Measurements from ENCODE around the gene FNDC5.

The FNDC5 gene

GRCh38 chr1:32863218-32863880, 7.4 kb downstream of the FNDC5 start:
- Histone ChIP-seq H3K27ac (ENCODE audit: low read depth, low read length, severe bottlenecking) (no peak overlapping the region), H3K4me1 (ENCODE audit: control insufficient read depth, insufficient read depth, low read length, poor library complexity, severe bottlenecking) (peaks cover 5% of the 10 kb centered on the region), H3K4me3 (ENCODE audit: extremely low read depth, insufficient read depth, low read length, poor library complexity, severe bottlenecking) (no peak overlapping the region), H3K36me3 (ENCODE audit: control insufficient read depth, insufficient read depth, low read length) (peaks cover 27% of the 10 kb centered on the region), H3K9me3 (ENCODE audit: control insufficient read depth, low read length) (no peaks in the 10 kb centered on the region)
- 88 to 98% methylated on average over 3 of the region's 4 CpGs for WGBS, 2 experiments (ENCODE audit: insufficient coverage in 2 of 2)

DNA sequence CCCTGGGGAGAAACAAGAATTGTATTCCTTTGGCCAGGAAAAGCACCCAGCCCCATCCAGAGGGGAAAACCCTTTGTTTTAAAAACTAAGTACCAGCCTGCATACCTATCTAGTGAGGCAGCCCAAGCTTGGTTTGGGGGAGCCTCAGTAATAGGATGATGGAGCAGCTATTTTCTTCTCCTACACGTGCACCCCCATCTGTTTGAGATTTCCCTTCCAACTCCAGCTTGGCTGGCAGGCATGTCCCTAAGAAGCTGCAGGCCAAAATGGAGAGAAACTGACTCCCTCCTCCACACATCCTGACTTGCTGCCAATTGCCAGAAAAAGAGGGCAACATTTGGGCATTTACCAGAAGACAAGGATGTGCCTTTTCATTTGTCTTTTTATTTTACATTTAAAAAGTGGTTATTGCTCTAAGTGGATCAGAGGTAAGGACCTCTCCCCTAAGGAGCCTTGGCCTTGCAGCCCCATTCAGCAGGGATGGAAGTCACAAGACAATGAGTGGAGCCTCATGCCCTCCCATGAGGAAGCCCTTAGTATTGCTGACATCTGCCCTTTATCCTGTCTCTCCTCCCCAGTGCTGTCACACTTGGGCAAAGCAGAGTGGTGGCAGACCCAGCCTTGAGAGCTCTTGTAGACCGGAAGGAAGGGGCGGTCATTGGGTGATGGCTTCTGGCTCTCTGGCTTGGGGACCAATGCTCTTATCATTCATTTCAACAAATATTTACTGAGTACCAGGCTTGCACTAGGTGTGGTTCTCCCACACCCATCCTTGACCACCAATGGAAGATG, 8.6 kb downstream of the FNDC5 start:
- WGBS, 2 experiments (ENCODE audit: insufficient coverage in 2 of 2), result 70 to 90% methylated on average over 2 to 3 of the region's 3 CpGs
- H3K27ac ChIP-seq (ENCODE audit: low read depth, low read length, severe bottlenecking), result no peak overlapping the region
- H3K4me1 ChIP-seq (ENCODE audit: control insufficient read depth, insufficient read depth, low read length, poor library complexity, severe bottlenecking), result peaks cover 5% of the 10 kb centered on the region
- H3K9me3 ChIP-seq (ENCODE audit: control insufficient read depth, low read length), result no peaks in the 10 kb centered on the region
- H3K4me3 ChIP-seq (ENCODE audit: extremely low read depth, insufficient read depth, low read length, poor library complexity, severe bottlenecking), result no peak overlapping the region
- peaks cover 36% of the 10 kb centered on the region for H3K36me3 ChIP-seq (ENCODE audit: control insufficient read depth, insufficient read depth, low read length)

DNA sequence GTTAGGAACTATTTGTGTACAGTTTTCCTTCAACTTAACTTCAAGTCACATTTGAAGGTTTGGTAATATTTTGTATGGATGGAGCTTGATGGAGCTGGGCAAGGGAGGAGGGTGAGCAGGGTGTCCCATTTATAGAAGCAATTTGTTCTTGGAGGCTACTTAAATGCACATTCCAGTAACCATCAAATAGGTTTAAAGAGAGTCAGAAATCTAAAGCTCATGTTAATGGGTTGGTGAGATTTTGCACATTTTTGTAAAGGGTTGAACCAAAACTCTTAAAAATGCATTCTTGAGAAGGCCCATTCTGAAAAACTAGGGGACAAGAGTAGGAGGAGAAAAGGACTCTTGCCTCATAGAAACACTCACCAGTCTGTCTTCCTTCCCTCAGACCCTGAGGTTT, 10.1 kb downstream of the FNDC5 start:
- peaks cover 5% of the 10 kb centered on the region for H3K4me1 ChIP-seq (ENCODE audit: control insufficient read depth, insufficient read depth, low read length, poor library complexity, severe bottlenecking)
- H3K27ac ChIP-seq (ENCODE audit: low read depth, low read length, severe bottlenecking), result no peak overlapping the region
- H3K36me3 ChIP-seq (ENCODE audit: control insufficient read depth, insufficient read depth, low read length), result peaks cover 49% of the 10 kb centered on the region
- no peaks in the 10 kb centered on the region for H3K9me3 ChIP-seq (ENCODE audit: control insufficient read depth, low read length)
- H3K4me3 ChIP-seq (ENCODE audit: extremely low read depth, insufficient read depth, low read length, poor library complexity, severe bottlenecking), result no peak overlapping the region

GRCh38 chr1:32859915-32860314, 10.8 kb downstream of the FNDC5 start:
- no peak overlapping the region for H3K4me3 ChIP-seq (ENCODE audit: extremely low read depth, insufficient read depth, low read length, poor library complexity, severe bottlenecking)
- H3K27ac ChIP-seq (ENCODE audit: low read depth, low read length, severe bottlenecking), result no peak overlapping the region
- no peaks in the 10 kb centered on the region for H3K9me3 ChIP-seq (ENCODE audit: control insufficient read depth, low read length)
- H3K4me1 ChIP-seq (ENCODE audit: control insufficient read depth, insufficient read depth, low read length, poor library complexity, severe bottlenecking), result peaks cover 5% of the 10 kb centered on the region
- WGBS, 2 experiments (ENCODE audit: insufficient coverage in 2 of 2), result 100% methylated on average over 1 of the region's 2 CpGs; no CpG with 5 or more reads in 1 of the 2 experiments
- peaks cover 56% of the 10 kb centered on the region for H3K36me3 ChIP-seq (ENCODE audit: control insufficient read depth, insufficient read depth, low read length)

DNA sequence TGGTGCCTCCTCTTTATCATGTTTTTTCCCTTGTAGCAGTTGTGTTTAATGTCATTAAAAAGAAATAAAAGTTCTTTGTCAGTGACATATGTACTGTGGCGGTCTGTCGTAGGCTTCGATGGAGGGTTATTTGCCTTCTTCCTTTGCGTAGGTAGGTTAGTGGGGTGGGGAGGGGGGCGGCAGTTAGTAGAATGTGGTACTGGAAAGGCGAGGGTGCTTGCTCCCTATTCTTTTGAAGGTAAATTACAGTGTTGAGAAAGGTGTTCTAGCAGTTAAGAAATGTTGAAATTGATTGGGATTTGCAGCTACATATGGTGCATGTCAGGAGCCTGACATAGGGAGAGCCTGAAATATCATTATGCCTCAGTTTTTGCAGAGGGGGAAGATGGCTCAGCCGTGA, 11.9 kb downstream of the FNDC5 start:
- 93 to 98% methylated on average over 5 of the region's 7 CpGs for WGBS, 2 experiments (ENCODE audit: insufficient coverage in 2 of 2)
- peaks cover 56% of the 10 kb centered on the region for H3K36me3 ChIP-seq (ENCODE audit: control insufficient read depth, insufficient read depth, low read length)

DNA sequence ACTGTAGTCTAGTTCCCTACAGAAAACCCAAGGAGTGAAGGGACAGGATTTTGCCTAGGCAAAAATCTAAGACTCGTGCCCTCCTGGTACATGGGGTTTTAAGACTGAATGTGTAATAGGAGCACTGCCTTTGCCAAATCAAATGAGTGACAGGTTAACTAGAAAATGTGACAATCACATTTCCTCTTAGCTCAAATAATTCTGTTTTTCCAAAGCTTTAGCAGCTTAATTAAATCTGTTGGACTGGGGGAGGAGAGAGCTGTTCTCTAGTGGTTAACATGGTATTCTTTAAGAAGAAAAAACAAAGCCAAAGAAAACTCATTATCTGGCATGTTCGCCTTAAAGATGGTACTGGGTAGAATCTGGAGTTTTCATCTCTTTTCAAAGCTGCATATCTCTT, 12.6 kb downstream of the FNDC5 start:
- 80% methylated on average over 1 of the region's 2 CpGs; no CpG with 5 or more reads in 1 of the 2 experiments for WGBS, 2 experiments (ENCODE audit: insufficient coverage in 2 of 2)
- no peaks in the 10 kb centered on the region for H3K9me3 ChIP-seq (ENCODE audit: control insufficient read depth, low read length)
- peaks cover 53% of the 10 kb centered on the region for H3K36me3 ChIP-seq (ENCODE audit: control insufficient read depth, insufficient read depth, low read length)
- H3K4me1 ChIP-seq (ENCODE audit: control insufficient read depth, insufficient read depth, low read length, poor library complexity, severe bottlenecking), result peaks cover 5% of the 10 kb centered on the region
- no peak overlapping the region for H3K4me3 ChIP-seq (ENCODE audit: extremely low read depth, insufficient read depth, low read length, poor library complexity, severe bottlenecking)
- H3K27ac ChIP-seq (ENCODE audit: low read depth, low read length, severe bottlenecking), result no peak overlapping the region

More for the DNA sequence above, 11.9 kb downstream of the FNDC5 start:
- no peak overlapping the region for H3K27ac ChIP-seq (ENCODE audit: low read depth, low read length, severe bottlenecking)
- H3K4me3 ChIP-seq (ENCODE audit: extremely low read depth, insufficient read depth, low read length, poor library complexity, severe bottlenecking), result no peak overlapping the region
- peaks cover 5% of the 10 kb centered on the region for H3K4me1 ChIP-seq (ENCODE audit: control insufficient read depth, insufficient read depth, low read length, poor library complexity, severe bottlenecking)
- H3K9me3 ChIP-seq (ENCODE audit: control insufficient read depth, low read length), result no peaks in the 10 kb centered on the region

DNA sequence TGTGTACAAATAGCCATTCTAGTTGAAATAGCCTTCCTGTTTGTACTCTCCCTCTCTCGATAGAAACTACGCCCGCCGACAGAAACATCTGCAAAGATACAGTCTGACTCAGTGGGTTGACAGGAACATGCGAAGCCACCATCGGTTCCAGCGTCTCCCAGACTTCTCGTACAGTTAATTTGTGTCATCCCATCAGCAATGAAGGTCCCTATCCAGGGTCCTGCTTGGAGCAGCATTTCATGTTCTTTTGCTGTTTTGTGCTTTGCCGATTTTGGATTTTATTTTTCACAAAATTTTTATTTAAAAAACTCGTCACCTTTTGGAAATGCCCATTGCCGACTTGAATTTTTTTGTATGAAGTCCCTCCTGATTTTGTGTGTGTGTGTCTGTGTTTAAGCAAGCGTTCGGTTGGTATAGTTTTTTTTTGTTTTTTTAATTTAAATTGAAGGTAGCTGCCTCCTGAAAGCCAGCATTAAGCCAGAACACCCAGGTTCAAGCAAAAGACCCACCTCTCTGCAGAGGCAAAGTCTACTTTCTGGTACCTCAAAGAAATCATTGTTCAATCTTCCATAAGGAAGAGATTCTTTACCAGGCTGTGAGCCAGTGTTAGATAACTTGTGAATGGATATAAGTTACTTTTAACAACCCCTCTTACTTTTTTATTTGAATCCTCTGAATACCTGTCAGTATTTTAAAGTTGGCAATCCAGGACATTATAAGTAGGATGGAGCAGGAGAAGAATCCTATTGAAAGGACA, 14.7 kb downstream of the FNDC5 start:
- 96 to 98% methylated on average over 10 to 11 of the region's 13 CpGs for WGBS, 2 experiments (ENCODE audit: insufficient coverage in 2 of 2)
- H3K9me3 ChIP-seq (ENCODE audit: control insufficient read depth, low read length), result no peaks in the 10 kb centered on the region
- no peak overlapping the region for H3K27ac ChIP-seq (ENCODE audit: low read depth, low read length, severe bottlenecking)
- no peaks in the 10 kb centered on the region for H3K4me1 ChIP-seq (ENCODE audit: control insufficient read depth, insufficient read depth, low read length, poor library complexity, severe bottlenecking)
- peaks cover 51% of the 10 kb centered on the region for H3K36me3 ChIP-seq (ENCODE audit: control insufficient read depth, insufficient read depth, low read length)
- H3K4me3 ChIP-seq (ENCODE audit: extremely low read depth, insufficient read depth, low read length, poor library complexity, severe bottlenecking), result no peak overlapping the region

- H3K27ac ChIP-seq (ENCODE audit: low read depth, low read length, severe bottlenecking), result no peak overlapping the region
- no peak overlapping the region for H3K4me3 ChIP-seq (ENCODE audit: extremely low read depth, insufficient read depth, low read length, poor library complexity, severe bottlenecking)
- no peaks in the 10 kb centered on the region for H3K9me3 ChIP-seq (ENCODE audit: control insufficient read depth, low read length)
- peaks cover 34% of the 10 kb centered on the region for H3K36me3 ChIP-seq (ENCODE audit: control insufficient read depth, insufficient read depth, low read length)
- H3K4me1 ChIP-seq (ENCODE audit: control insufficient read depth, insufficient read depth, low read length, poor library complexity, severe bottlenecking), result no peaks in the 10 kb centered on the region
- no CpG with 5 or more reads among the region's 2 CpGs for WGBS, 2 experiments (ENCODE audit: insufficient coverage in 2 of 2)
Measured at GRCh38 chr1:32848354-32849063, 22.2 kb downstream of the FNDC5 start.

- Histone ChIP-seq H3K9me3 (ENCODE audit: control insufficient read depth, low read length) (no peaks in the 10 kb centered on the region), H3K27ac (ENCODE audit: low read depth, low read length, severe bottlenecking) (no peak overlapping the region), H3K36me3 (ENCODE audit: control insufficient read depth, insufficient read depth, low read length) (peaks cover 75% of the 10 kb centered on the region), H3K4me3 (ENCODE audit: extremely low read depth, insufficient read depth, low read length, poor library complexity, severe bottlenecking) (no peak overlapping the region), H3K4me1 (ENCODE audit: control insufficient read depth, insufficient read depth, low read length, poor library complexity, severe bottlenecking) (no peaks in the 10 kb centered on the region)
- no CpG with 5 or more reads among the region's 1 CpG for WGBS, 2 experiments (ENCODE audit: insufficient coverage in 2 of 2)
Measured at GRCh38 chr1:32831878-32832277, 38.8 kb downstream of the FNDC5 start.

- Histone ChIP-seq H3K27ac (ENCODE audit: low read depth, low read length, severe bottlenecking) (no peak overlapping the region), H3K4me3 (ENCODE audit: extremely low read depth, insufficient read depth, low read length, poor library complexity, severe bottlenecking) (no peak overlapping the region), H3K9me3 (ENCODE audit: control insufficient read depth, low read length) (no peaks in the 10 kb centered on the region), H3K36me3 (ENCODE audit: control insufficient read depth, insufficient read depth, low read length) (peaks cover 82% of the 10 kb centered on the region), H3K4me1 (ENCODE audit: control insufficient read depth, insufficient read depth, low read length, poor library complexity, severe bottlenecking) (no peaks in the 10 kb centered on the region)
- 92 to 93% methylated on average over 2 to 3 of the region's 6 CpGs for WGBS, 2 experiments (ENCODE audit: insufficient coverage in 2 of 2)
Measured at GRCh38 chr1:32830092-32830852, 40.4 kb downstream of the FNDC5 start.
